Adrenal gland (tissue), 5 donors: Measurements from ENCODE around the gene TMEM267.

Experiments used
- POLR2A ChIP-seq, 2 donors: fragments of 450-650 bp; IDR thresholded peaks; one replicate each; pipeline ENCODE4 v1.6.1; 2017; ENCODE audit warnings: antibody characterized with exemption in 2 of 2, mild to moderate bottlenecking in 2 of 2, moderate library complexity in 1 of 2
- TF ChIP-seq, protein P1 (sequence below), 6 experiments: fragments of 450-650 bp in 4 of 6; fragments of 200-600 bp in 2 of 6; sonication (generic) in 1 of 6; IDR thresholded peaks; 1 replicate in 5 of 6; 2 replicates in 1 of 6; pipeline versions ENCODE4 v1.5.1 to v1.8.0; 2016 to 2021; ENCODE audit warnings: antibody characterized with exemption in 6 of 6, mild to moderate bottlenecking in 2 of 6, moderate library complexity in 1 of 6
- donor health status: DM: no; HTN: no; CAD: no.

DNA sequence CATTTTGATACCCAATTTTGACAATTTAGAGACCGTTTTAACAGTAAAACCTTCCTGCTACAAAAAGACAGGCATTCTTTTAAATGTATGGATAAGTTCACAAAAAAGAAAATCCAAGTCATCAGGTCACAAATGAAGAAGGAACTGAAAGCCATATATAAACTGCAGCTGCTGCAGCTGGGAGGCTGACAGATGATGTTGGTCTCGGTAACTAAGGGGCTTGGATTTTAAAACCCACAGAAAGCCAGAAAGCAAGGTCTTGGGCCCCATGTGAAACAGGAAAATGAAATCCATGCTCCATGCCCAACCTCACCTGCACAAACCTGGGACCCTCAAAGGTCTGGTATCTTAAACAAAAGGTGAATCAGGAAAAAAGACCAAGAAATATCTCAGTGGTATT, 47.0 kb upstream of the TMEM267 start:
- TF ChIP-seq, protein P1, sequence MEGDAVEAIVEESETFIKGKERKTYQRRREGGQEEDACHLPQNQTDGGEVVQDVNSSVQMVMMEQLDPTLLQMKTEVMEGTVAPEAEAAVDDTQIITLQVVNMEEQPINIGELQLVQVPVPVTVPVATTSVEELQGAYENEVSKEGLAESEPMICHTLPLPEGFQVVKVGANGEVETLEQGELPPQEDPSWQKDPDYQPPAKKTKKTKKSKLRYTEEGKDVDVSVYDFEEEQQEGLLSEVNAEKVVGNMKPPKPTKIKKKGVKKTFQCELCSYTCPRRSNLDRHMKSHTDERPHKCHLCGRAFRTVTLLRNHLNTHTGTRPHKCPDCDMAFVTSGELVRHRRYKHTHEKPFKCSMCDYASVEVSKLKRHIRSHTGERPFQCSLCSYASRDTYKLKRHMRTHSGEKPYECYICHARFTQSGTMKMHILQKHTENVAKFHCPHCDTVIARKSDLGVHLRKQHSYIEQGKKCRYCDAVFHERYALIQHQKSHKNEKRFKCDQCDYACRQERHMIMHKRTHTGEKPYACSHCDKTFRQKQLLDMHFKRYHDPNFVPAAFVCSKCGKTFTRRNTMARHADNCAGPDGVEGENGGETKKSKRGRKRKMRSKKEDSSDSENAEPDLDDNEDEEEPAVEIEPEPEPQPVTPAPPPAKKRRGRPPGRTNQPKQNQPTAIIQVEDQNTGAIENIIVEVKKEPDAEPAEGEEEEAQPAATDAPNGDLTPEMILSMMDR (IDR thresholded peaks at IDR 0.05), result no peak
- no peak for TF ChIP-seq POLR2A (IDR thresholded peaks at IDR 0.05)
